Measurements from ENCODE around the gene IL10.

DNA sequence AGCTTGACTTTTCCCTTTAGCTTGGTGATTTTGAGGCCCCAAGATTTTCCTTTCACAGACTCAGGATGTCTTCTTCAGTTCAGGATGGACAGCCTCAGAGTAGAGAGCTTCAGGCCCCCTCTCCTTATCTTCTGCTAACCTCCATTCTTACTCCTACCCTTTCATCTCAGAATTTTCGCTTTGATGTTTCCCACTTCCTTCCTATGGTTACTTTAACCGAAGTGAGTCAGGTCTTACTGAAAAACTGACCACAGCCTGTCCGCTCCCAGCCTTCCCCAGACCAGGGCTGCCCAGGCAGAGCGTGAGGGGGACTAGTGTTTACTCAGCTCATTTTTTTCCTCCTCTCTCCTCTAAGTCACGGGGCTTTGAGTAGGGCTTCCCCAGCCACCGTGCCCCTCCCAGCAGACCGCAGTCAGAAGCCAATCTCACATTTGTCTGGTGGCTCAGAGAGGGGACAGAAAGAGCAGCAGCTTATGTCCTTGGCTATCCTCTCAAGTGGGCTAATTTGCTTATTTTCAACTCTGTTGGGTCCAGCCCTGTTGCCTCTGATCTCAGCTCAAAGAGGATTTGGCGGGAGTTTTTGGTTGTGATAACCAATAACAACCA, 5.9 kb downstream of the IL10 start:
- TF ChIP-seq, protein P1, sequence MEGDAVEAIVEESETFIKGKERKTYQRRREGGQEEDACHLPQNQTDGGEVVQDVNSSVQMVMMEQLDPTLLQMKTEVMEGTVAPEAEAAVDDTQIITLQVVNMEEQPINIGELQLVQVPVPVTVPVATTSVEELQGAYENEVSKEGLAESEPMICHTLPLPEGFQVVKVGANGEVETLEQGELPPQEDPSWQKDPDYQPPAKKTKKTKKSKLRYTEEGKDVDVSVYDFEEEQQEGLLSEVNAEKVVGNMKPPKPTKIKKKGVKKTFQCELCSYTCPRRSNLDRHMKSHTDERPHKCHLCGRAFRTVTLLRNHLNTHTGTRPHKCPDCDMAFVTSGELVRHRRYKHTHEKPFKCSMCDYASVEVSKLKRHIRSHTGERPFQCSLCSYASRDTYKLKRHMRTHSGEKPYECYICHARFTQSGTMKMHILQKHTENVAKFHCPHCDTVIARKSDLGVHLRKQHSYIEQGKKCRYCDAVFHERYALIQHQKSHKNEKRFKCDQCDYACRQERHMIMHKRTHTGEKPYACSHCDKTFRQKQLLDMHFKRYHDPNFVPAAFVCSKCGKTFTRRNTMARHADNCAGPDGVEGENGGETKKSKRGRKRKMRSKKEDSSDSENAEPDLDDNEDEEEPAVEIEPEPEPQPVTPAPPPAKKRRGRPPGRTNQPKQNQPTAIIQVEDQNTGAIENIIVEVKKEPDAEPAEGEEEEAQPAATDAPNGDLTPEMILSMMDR (IDR thresholded peaks at IDR 0.05) = no peak
- no peak for TF ChIP-seq POLR2A (IDR thresholded peaks at IDR 0.05)
- no peak for TF ChIP-seq EP300 (IDR thresholded peaks at IDR 0.05)

Measured in suprapubic skin (tissue), 3 donors.